IPS-18a (cell line): ENCODE measurements around the gene GABBR2.
"Not testable (repeated sequence)": the region's sequence is repeated elsewhere in the genome, so short reads cannot be mapped to it uniquely, and the experiment has no call there.

Source experiments
- H3K27ac ChIP-seq: one replicate; pipeline ENCODE4 v1.5.1; 2013; ENCODE audit warnings: low read length
- H3K27me3 ChIP-seq: one replicate; pipeline ENCODE4 v1.6.1; 2013; ENCODE audit warnings: mild to moderate bottlenecking, low read length; ENCODE audit not compliant: control insufficient read depth, insufficient read depth
- H3K36me3 ChIP-seq: one replicate; pipeline ENCODE4 v1.6.1; 2013; ENCODE audit warnings: low read depth, low read length; ENCODE audit not compliant: control insufficient read depth
- H3K4me1 ChIP-seq: one replicate; pipeline ENCODE4 v1.6.1; 2013; ENCODE audit warnings: low read depth, low read length; ENCODE audit not compliant: control insufficient read depth
- H3K4me3 ChIP-seq: one replicate; pipeline ENCODE4 v1.5.1; 2013; ENCODE audit warnings: low read length
- H3K9ac ChIP-seq: one replicate; pipeline ENCODE4 v1.6.1; 2013; ENCODE audit warnings: mild to moderate bottlenecking, low read length, moderate library complexity
- H3K9me3 ChIP-seq: one replicate; pipeline ENCODE4 v1.6.1; 2013; ENCODE audit warnings: low read depth, low read length; ENCODE audit not compliant: control insufficient read depth

Gene GABBR2

GRCh38 chr9:98291820-98292219 is 416.9 kb downstream of the GABBR2 start:
- H3K27ac ChIP-seq: no peak overlapping the region
- H3K9me3 ChIP-seq: no peaks in the 10 kb centered on the region
- H3K27me3 ChIP-seq: no peaks in the 10 kb centered on the region
- H3K9ac ChIP-seq: no peak overlapping the region
- no peaks in the 10 kb centered on the region for H3K4me1 ChIP-seq
- H3K4me3 ChIP-seq: no peak overlapping the region
- no peaks in the 10 kb centered on the region for H3K36me3 ChIP-seq

GRCh38 chr9:98290411-98290810 is 418.3 kb downstream of the GABBR2 start:
- no peaks in the 10 kb centered on the region for H3K4me1 ChIP-seq
- H3K27ac ChIP-seq: no peak overlapping the region
- H3K27me3 ChIP-seq: no peaks in the 10 kb centered on the region
- no peak overlapping the region for H3K4me3 ChIP-seq
- H3K9me3 ChIP-seq: no peaks in the 10 kb centered on the region
- no peak overlapping the region for H3K9ac ChIP-seq
- H3K36me3 ChIP-seq: no peaks in the 10 kb centered on the region

GRCh38 chr9:98289614-98290201 is 419.0 kb downstream of the GABBR2 start:
- no peaks in the 10 kb centered on the region for H3K27me3 ChIP-seq
- no peaks in the 10 kb centered on the region for H3K36me3 ChIP-seq
- H3K9me3 ChIP-seq: no peaks in the 10 kb centered on the region
- H3K4me3 ChIP-seq: no peak overlapping the region
- no peak overlapping the region for H3K27ac ChIP-seq
- H3K4me1 ChIP-seq: no peaks in the 10 kb centered on the region
- H3K9ac ChIP-seq: no peak overlapping the region

- Histone ChIP-seq H3K4me1 (no peaks in the 10 kb centered on the region), H3K36me3 (no peaks in the 10 kb centered on the region), H3K9ac (no peak overlapping the region), H3K27me3 (no peaks in the 10 kb centered on the region), H3K27ac (no peak overlapping the region), H3K9me3 (no peaks in the 10 kb centered on the region), H3K4me3 (no peak overlapping the region)
Measured at GRCh38 chr9:98288881-98289280, 419.9 kb downstream of the GABBR2 start.

GRCh38 chr9:98287384-98287783 is 421.4 kb downstream of the GABBR2 start:
- H3K9ac ChIP-seq: no peak overlapping the region
- H3K27me3 ChIP-seq: no peaks in the 10 kb centered on the region
- H3K4me1 ChIP-seq: no peaks in the 10 kb centered on the region
- H3K4me3 ChIP-seq: no peak overlapping the region
- no peaks in the 10 kb centered on the region for H3K9me3 ChIP-seq
- H3K27ac ChIP-seq: no peak overlapping the region
- H3K36me3 ChIP-seq: no peaks in the 10 kb centered on the region

GRCh38 chr9:98285446-98285845 is 423.3 kb downstream of the GABBR2 start:
- Histone ChIP-seq H3K4me1 (no peaks in the 10 kb centered on the region), H3K36me3 (no peaks in the 10 kb centered on the region), H3K9me3 (no peaks in the 10 kb centered on the region), H3K27me3 (no peaks in the 10 kb centered on the region), H3K4me3 (no peak overlapping the region), H3K27ac (no peak overlapping the region), H3K9ac (no peak overlapping the region)

GRCh38 chr9:98284754-98285153 is 424.0 kb downstream of the GABBR2 start:
- Histone ChIP-seq H3K4me1 (no peaks in the 10 kb centered on the region), H3K27me3 (no peaks in the 10 kb centered on the region), H3K9ac (no peak overlapping the region), H3K27ac (no peak overlapping the region), H3K9me3 (no peaks in the 10 kb centered on the region), H3K4me3 (no peak overlapping the region), H3K36me3 (no peaks in the 10 kb centered on the region)

- not testable (repeated sequence) for H3K9me3 ChIP-seq, H3K27me3 ChIP-seq, H3K9ac ChIP-seq, H3K27ac ChIP-seq, H3K4me3 ChIP-seq, H3K4me1 ChIP-seq, H3K36me3 ChIP-seq
Measured at GRCh38 chr9:98283143-98283542, 425.6 kb downstream of the GABBR2 start.

GRCh38 chr9:98281281-98281680 is 427.5 kb downstream of the GABBR2 start:
- Histone ChIP-seq H3K36me3 (no peaks in the 10 kb centered on the region), H3K27me3 (no peaks in the 10 kb centered on the region), H3K4me3 (no peak overlapping the region), H3K9me3 (no peaks in the 10 kb centered on the region), H3K27ac (no peak overlapping the region), H3K4me1 (no peaks in the 10 kb centered on the region), H3K9ac (no peak overlapping the region)

GRCh38 chr9:98280574-98280973 is 428.2 kb downstream of the GABBR2 start:
- Histone ChIP-seq H3K4me1 (no peaks in the 10 kb centered on the region), H3K9ac (no peak overlapping the region), H3K27ac (no peak overlapping the region)

GRCh38 chr9:98280162-98280561 is 428.6 kb downstream of the GABBR2 start:
- Histone ChIP-seq H3K4me1 (no peaks in the 10 kb centered on the region), H3K9ac (no peak overlapping the region), H3K27ac (no peak overlapping the region), H3K27me3 (no peaks in the 10 kb centered on the region), H3K4me3 (no peak overlapping the region), H3K36me3 (no peaks in the 10 kb centered on the region), H3K9me3 (no peaks in the 10 kb centered on the region)

More at GRCh38 chr9:98280574-98280973, 428.2 kb downstream of the GABBR2 start:
- no peak overlapping the region for H3K4me3 ChIP-seq
- H3K27me3 ChIP-seq: no peaks in the 10 kb centered on the region
- no peaks in the 10 kb centered on the region for H3K9me3 ChIP-seq
- H3K36me3 ChIP-seq: no peaks in the 10 kb centered on the region

GRCh38 chr9:98276907-98277469 is 431.7 kb downstream of the GABBR2 start:
- Histone ChIP-seq H3K27ac (no peak overlapping the region), H3K9ac (no peak overlapping the region), H3K4me3 (no peak overlapping the region), H3K27me3 (no peaks in the 10 kb centered on the region), H3K36me3 (no peaks in the 10 kb centered on the region), H3K9me3 (no peaks in the 10 kb centered on the region), H3K4me1 (no peaks in the 10 kb centered on the region)
